GM23338 (cell line): Measurements from ENCODE around the gene SCAPER. TPM values are rescaled to one million over a fixed set of nuclear protein-coding genes. Genes with fewer than 3 reads are reported as not detected.

Experiments
- ATAC-seq: fragments of 200-7000 bp; cut with Tn5 transposase; 3 replicates; pipeline ENCODE4 v1.9.1; 2020
- DNase-seq: peaks from one replicate; pipeline ENCODE4 v3.0.0-alpha.2; 2015; ENCODE audit warnings: low spot score
- H2AFZ ChIP-seq: fragments of 200-600 bp; sonication (generic); 2 replicates; pipeline ENCODE4 v1.8.0; 2016; ENCODE audit warnings: antibody characterized with exemption, mild to moderate bottlenecking, moderate library complexity
- H3F3A ChIP-seq: fragments of 200-600 bp; sonication (generic); replicated peaks from 2 replicates; pipeline ENCODE4 v1.8.0; 2017; ENCODE audit warnings: antibody characterized with exemption, mixed run types, low read depth
- H3K27ac ChIP-seq: fragments of 200-600 bp; sonication (generic); 2 replicates; pipeline ENCODE4 v1.6.1; 2016; ENCODE audit warnings: low read depth
- H3K27me3 ChIP-seq: fragments of 200-600 bp; sonication (generic); 2 replicates; pipeline ENCODE4 v1.8.0; 2016; ENCODE audit warnings: mild to moderate bottlenecking, mixed run types, moderate library complexity; ENCODE audit not compliant: insufficient read depth
- H3K36me3 ChIP-seq: fragments of 200-600 bp; sonication (generic); 2 replicates; pipeline ENCODE4 v1.8.0; 2016; ENCODE audit warnings: mild to moderate bottlenecking; ENCODE audit not compliant: insufficient read depth
- H3K4me1 ChIP-seq: fragments of 200-600 bp; sonication (generic); 2 replicates; pipeline ENCODE4 v1.8.0; 2016; ENCODE audit warnings: mild to moderate bottlenecking, moderate library complexity; ENCODE audit not compliant: insufficient read depth
- H3K4me2 ChIP-seq: fragments of 200-600 bp; sonication (generic); 2 replicates; pipeline ENCODE4 v1.7.1; 2017; ENCODE audit warnings: mixed run types
- H3K4me3 ChIP-seq: fragments of 200-600 bp; sonication (generic); 2 replicates; pipeline ENCODE4 v1.6.1; 2016; ENCODE audit warnings: mixed run types
- H3K79me2 ChIP-seq: fragments of 200-600 bp; sonication (generic); replicated peaks from 2 replicates; pipeline ENCODE4 v1.8.0; 2017; ENCODE audit warnings: mild to moderate bottlenecking; ENCODE audit not compliant: insufficient read depth
- H3K9me2 ChIP-seq: fragments of 200-600 bp; sonication (generic); 2 replicates; pipeline ENCODE4 v1.8.0; 2017; ENCODE audit not compliant: insufficient read depth
- H4K20me1 ChIP-seq: fragments of 200-600 bp; sonication (generic); replicated peaks from 2 replicates; pipeline ENCODE4 v1.8.0; 2017; ENCODE audit warnings: mild to moderate bottlenecking; ENCODE audit not compliant: insufficient read depth
- H3K27ac Mint-ChIP-seq: 2 replicates; pipeline ENCODE4 v1.8.0; 2020; ENCODE audit warnings: inconsistent platforms, mild to moderate bottlenecking, moderate library complexity, mixed read lengths
- H3K27me3 Mint-ChIP-seq: 3 replicates; pipeline ENCODE4 v1.8.0; 2022; ENCODE audit warnings: low read depth, mild to moderate bottlenecking, moderate library complexity, mixed read lengths, inconsistent platforms; ENCODE audit not compliant: insufficient read depth, poor library complexity
- H3K36me3 Mint-ChIP-seq: 3 replicates; pipeline ENCODE4 v1.8.0; 2021; ENCODE audit warnings: low read depth, mild to moderate bottlenecking, inconsistent platforms, moderate library complexity, mixed read lengths
- H3K4me1 Mint-ChIP-seq: 3 replicates; pipeline ENCODE4 v1.8.0; 2020; ENCODE audit warnings: mild to moderate bottlenecking, inconsistent platforms, mixed read lengths
- H3K4me3 Mint-ChIP-seq: 3 replicates; pipeline ENCODE4 v1.8.0; 2021; ENCODE audit warnings: moderate library complexity, mild to moderate bottlenecking, inconsistent platforms, mixed read lengths
- H3K9me3 Mint-ChIP-seq: 3 replicates; pipeline ENCODE4 v1.8.0; 2020; ENCODE audit warnings: moderate library complexity, mild to moderate bottlenecking, inconsistent platforms, mixed read lengths
- CREB1 ChIP-seq: fragments of 250-450 bp; sonication (Bioruptor Pico); IDR thresholded peaks from 2 replicates; pipeline ENCODE4 v1.5.0; 2020; ENCODE audit warnings: low read depth, mild to moderate bottlenecking, moderate library complexity
- EZH2phosphoT487 ChIP-seq: fragments of 200-600 bp; sonication (generic); IDR thresholded peaks from one replicate; pipeline ENCODE4 v1.8.1; 2018; ENCODE audit warnings: antibody characterized with exemption; ENCODE audit not compliant: unreplicated experiment
- NANOG ChIP-seq: IDR thresholded peaks from 2 replicates; pipeline ENCODE4 v1.6.1; 2016; ENCODE audit warnings: antibody characterized with exemption, borderline replicate concordance
- POLR2AphosphoS5 ChIP-seq: IDR thresholded peaks from 2 replicates; pipeline ENCODE4 v1.6.1; 2016; ENCODE audit warnings: antibody characterized with exemption, low read depth
- STAT1 ChIP-seq: IDR thresholded peaks from one replicate; pipeline ENCODE4 v1.6.1; 2016; ENCODE audit warnings: antibody characterized with exemption; ENCODE audit not compliant: unreplicated experiment
- polyA plus RNA-seq: library from polyadenylated mRNA; unstranded; fragments of >200 nt; fragmentation: Nextera tagmentation; extraction: Ambion mirVana; gene quantifications from 2 replicates; pipeline ENCODE4 v1.2.1, GENCODE V29; 2016
- total RNA-seq: library from RNA; depleted of rRNA; stranded (reverse); fragments of >200 nt; shearing (Covaris generic); gene quantifications from 2 replicates; pipeline ENCODE4 v1.2.3, GENCODE V29; 2014
- TF ChIP-seq, protein P1 (sequence below): IDR thresholded peaks from one replicate; pipeline ENCODE4 v1.6.1; 2018; ENCODE audit warnings: antibody characterized with exemption; ENCODE audit not compliant: unreplicated experiment

SCAPER gene
- total and polyA plus RNA-seq, 2 experiments from 2014 or later, result 9.1 to 17.6 TPM

DNA sequence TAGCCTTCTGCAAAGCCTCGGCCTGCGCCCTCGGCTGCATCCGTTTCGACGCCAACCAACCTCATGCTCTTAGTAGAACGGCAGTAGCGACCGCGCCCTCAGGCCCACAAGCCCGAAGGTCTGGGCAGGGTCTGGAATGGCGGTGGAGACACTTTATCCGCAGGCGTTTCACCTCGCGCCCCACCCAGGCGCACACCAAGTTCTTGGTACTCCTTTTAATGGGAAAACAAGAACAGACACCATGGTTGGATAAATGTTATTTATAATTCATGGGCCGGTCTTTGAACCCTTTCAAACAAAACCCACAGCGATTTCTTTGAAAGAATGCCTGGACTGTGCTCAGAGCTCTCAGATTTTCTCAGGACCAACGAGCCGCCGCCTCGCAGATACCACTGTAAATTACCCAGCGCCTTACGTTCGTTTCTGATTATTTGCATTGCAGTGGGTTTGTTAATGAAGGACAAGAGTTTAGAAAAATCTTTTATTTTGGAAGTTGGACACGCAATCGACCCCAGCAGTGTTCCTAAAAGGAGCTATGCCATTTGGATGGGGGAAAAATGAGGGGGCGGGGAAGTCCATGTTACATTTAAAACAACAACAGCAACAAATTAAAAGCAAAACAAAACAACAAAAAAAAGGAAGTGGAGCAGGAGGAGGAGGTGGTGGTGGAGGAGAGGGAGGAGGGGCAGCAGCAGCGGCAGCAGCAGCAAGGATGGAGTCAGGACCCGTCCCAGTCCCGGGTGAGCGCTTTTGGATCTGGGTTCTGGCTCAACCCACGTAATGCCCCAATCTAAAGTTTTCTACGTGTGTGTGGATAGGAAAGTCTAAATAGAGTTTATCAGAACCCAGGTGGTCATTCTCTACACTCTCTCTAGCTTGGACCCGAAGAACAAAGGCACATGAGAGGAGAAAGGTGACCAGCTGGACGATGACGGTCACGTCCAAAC lies 569.6 kb downstream of the SCAPER start:
- Histone ChIP-seq H3K27me3 (peaks cover 69% of the 10 kb centered on the region), H3K27ac (peak overlapping the region; percentile 90), H3K79me2 (no peaks in the 10 kb centered on the region), H3K4me3 (peak overlapping the region; percentile 52), H3K9me2 (no peaks in the 10 kb centered on the region), H2AFZ (peak overlapping the region; percentile 70), H3K4me1 (peaks cover 28% of the 10 kb centered on the region), H3K4me2 (peak overlapping the region; percentile 80), H3K36me3 (no peaks in the 10 kb centered on the region), H4K20me1 (peaks cover 10% of the 10 kb centered on the region), H3F3A (peaks cover 8% of the 10 kb centered on the region)
- DNase-seq, result peak; percentile 80
- Mint-ChIP-seq H3K27me3 (peaks cover 74% of the 10 kb centered on the region), H3K9me3 (peaks cover 5% of the 10 kb centered on the region), H3K36me3 (peaks cover 2% of the 10 kb centered on the region; the same call in 2 of the 3 replicates), H3K27ac (peak overlapping the region; percentile 93), H3K4me1 (peaks cover 35% of the 10 kb centered on the region), H3K4me3 (peak overlapping the region; percentile 83)
- peak; percentile 9 for ATAC-seq
- TF ChIP-seq POLR2AphosphoS5, result peak; percentile 19; the same call in 1 of the 2 replicates
- no peak for TF ChIP-seq STAT1

DNA sequence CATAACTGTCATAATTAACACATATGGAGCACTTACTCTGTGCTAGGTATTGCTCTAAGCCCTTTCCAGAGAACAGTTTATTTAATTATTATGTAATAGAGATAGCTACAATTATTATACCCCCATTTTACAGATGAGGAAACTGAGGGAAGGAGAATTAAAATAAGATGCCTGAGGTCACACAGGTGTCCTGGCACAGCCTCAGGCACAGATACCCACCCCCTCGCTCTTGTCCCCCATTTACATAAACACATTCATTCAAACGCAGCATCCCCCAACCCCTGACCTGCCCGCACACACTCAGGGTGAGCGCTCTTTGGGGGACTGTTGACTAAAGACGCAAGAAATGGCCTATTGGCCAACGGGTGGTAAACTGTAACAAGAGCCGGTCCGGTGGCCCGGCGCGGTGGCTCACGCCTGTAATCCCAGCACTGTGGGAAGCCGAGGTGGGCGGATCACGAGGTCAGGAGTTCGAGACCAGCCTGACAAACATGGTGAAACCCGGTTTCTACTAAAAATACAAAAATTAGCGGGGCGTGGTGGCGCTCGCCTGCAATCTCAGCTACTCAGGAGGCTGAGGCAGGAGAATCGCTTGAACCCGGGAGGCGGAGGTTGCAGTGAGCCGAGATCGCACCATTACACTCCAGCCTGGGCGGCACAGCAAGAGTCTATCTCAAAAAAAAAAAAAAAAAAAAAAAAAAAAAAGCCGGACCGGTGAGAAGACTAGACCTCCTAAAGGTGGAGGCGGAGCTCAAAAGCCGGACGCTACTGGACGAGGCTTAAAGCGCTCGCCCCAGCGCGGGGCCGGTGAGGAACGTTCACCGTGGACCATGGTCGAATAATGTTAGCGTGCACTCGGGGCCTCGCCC lies 570.5 kb downstream of the SCAPER start:
- H3K36me3 Mint-ChIP-seq, result no peaks in the 10 kb centered on the region; the same call in 1 of the 3 replicates
- peaks cover 5% of the 10 kb centered on the region for H3K9me3 Mint-ChIP-seq
- peaks cover 68% of the 10 kb centered on the region for H3K27me3 Mint-ChIP-seq
- Histone ChIP-seq H3K27ac (no peak overlapping the region), H4K20me1 (peaks cover 10% of the 10 kb centered on the region), H3K27me3 (peaks cover 60% of the 10 kb centered on the region), H3K4me1 (peaks cover 21% of the 10 kb centered on the region), H3K9me2 (no peaks in the 10 kb centered on the region), H3K36me3 (no peaks in the 10 kb centered on the region), H3K4me2 (peak overlapping the region; percentile 80), H3K79me2 (no peaks in the 10 kb centered on the region), H3K4me3 (peak overlapping the region; percentile 52), H2AFZ (peak overlapping the region; percentile 70), H3F3A (peaks cover 8% of the 10 kb centered on the region)
- peaks cover 34% of the 10 kb centered on the region for H3K4me1 Mint-ChIP-seq
- H3K4me3 Mint-ChIP-seq, result peak overlapping the region; percentile 83
- ATAC-seq (no peak), DNase-seq (no peak)
- no peak for TF ChIP-seq NANOG
- TF ChIP-seq, protein P1, sequence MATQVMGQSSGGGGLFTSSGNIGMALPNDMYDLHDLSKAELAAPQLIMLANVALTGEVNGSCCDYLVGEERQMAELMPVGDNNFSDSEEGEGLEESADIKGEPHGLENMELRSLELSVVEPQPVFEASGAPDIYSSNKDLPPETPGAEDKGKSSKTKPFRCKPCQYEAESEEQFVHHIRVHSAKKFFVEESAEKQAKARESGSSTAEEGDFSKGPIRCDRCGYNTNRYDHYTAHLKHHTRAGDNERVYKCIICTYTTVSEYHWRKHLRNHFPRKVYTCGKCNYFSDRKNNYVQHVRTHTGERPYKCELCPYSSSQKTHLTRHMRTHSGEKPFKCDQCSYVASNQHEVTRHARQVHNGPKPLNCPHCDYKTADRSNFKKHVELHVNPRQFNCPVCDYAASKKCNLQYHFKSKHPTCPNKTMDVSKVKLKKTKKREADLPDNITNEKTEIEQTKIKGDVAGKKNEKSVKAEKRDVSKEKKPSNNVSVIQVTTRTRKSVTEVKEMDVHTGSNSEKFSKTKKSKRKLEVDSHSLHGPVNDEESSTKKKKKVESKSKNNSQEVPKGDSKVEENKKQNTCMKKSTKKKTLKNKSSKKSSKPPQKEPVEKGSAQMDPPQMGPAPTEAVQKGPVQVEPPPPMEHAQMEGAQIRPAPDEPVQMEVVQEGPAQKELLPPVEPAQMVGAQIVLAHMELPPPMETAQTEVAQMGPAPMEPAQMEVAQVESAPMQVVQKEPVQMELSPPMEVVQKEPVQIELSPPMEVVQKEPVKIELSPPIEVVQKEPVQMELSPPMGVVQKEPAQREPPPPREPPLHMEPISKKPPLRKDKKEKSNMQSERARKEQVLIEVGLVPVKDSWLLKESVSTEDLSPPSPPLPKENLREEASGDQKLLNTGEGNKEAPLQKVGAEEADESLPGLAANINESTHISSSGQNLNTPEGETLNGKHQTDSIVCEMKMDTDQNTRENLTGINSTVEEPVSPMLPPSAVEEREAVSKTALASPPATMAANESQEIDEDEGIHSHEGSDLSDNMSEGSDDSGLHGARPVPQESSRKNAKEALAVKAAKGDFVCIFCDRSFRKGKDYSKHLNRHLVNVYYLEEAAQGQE, result no peak
- TF ChIP-seq CREB1 (CRISPR knock-in tag), result no peak
- peak; percentile 39 for TF ChIP-seq POLR2AphosphoS5
- TF ChIP-seq EZH2phosphoT487, result no peak
- H3K27ac Mint-ChIP-seq, result peak overlapping the region; percentile 93; the same call in 1 of the 2 replicates
